GM18519 (cell line): ENCODE data around the gene SIGLEC1.

Source experiments
- ATAC-seq: cut with Tn5 transposase; IDR thresholded peaks from one replicate; pipeline ENCODE4 v1.9.1; 2021; ENCODE audit warnings: mild to moderate bottlenecking, moderate library complexity; ENCODE audit not compliant: unreplicated experiment, low FRiP score

Gene SIGLEC1

GRCh38 chr20:3712279-3712873, at the start of gene SIGLEC1:
Gene SIGLEC1 (minus strand): TSS chr20:3712600. CDS start chr20:3707128, 5,472 bp downstream.
- no peak for ATAC-seq

DNA sequence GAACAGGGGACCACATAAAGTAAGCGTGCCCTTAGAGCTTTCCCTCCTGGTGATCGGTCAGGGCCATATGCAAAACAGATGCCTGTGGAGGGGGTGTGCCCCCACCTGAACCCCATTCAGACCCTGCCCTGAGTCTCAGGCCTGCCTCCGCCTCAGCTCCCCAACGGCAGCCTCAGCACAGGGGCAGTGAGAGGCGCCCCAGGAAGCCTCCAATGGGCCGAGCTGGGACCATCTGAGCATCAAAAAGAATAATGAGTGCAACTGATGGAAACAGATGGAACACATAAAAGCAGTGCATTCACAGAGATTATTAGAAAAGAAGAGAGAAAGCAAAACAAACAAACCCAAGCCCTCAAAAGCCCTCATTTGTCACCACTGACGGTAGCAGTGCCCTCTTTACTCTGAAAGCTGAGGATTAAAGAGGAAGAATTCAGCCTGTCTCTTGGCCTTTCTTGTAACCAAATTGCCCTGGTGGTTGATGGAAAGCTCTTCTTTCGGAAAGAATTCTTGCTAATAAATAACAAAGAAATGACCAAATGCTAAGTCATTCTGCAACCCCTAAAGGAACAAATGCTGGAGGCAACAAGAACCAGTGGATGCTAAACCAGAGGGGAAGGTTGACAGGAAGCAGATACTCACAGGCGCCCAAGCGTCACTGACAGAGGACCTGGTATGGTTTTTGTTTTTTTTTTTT, 48.4 kb upstream of the SIGLEC1 start:
- no peak for ATAC-seq

GRCh38 chr20:3759884-3760283, 47.5 kb upstream of the SIGLEC1 start:
- ATAC-seq = no peak

- no peak for ATAC-seq
Observed at GRCh38 chr20:3759316-3759823, 47.0 kb upstream of the SIGLEC1 start.

GRCh38 chr20:3758566-3758965, 46.2 kb upstream of the SIGLEC1 start:
- no peak for ATAC-seq

- no peak for ATAC-seq
Observed at GRCh38 chr20:3757268-3757667, 44.9 kb upstream of the SIGLEC1 start.

DNA sequence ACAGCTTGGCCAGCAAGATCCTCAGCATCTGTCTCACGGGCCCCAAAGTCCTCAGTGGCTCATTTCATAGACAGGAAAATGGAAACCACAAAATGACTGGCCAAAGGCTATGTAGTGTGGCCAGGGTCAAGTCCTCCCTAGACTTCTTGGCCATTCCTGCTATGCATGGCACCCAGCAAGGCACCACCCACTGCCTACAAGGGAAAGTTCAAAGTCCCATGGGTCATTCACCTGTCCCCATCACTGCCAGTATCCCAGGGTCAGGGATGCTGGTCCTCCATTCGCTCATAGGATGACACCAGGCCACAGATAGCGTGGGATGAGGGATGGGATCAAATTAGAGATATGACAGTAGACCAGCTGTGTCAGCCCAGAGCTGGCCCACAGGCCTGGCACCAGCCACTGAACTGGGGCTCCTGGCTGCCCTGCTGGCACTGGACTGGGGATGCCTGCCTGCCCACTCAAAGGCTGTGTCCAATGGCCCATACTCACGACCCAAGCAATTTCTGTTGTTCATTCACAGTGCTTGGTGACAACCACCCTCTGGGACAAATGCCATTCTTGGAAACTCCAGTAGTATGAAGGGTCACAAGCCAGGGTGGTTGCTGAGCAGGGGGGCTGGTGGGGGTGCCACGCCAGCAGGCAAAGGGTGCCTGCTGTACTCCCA, 43.5 kb upstream of the SIGLEC1 start:
- no peak for ATAC-seq

- no peak for ATAC-seq
Observed at GRCh38 chr20:3755269-3755668, 42.9 kb upstream of the SIGLEC1 start.

DNA sequence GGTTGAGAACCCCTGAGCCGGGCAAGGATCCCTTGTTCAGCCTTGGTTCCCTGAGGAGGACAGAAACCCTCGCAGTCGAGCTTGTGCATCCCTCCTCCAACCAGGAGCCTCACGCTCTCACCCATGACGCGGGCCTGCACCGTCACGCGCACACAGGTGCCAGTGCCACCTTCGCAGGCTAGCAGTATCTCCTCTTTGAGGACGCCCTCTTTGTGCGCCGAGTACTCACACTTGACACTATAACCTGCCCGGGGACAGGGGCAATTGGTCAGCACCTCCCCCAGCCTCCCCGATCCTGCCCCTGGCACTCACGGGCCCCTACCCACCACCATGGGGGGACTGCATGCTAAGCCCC, 41.9 kb upstream of the SIGLEC1 start:
- no peak for ATAC-seq

GRCh38 chr20:3753501-3754275, 41.3 kb upstream of the SIGLEC1 start:
- ATAC-seq = no peak

- no peak for ATAC-seq
Observed at GRCh38 chr20:3753098-3753497, 40.7 kb upstream of the SIGLEC1 start.

GRCh38 chr20:3752386-3752759, 40.0 kb upstream of the SIGLEC1 start:
- no peak for ATAC-seq

DNA sequence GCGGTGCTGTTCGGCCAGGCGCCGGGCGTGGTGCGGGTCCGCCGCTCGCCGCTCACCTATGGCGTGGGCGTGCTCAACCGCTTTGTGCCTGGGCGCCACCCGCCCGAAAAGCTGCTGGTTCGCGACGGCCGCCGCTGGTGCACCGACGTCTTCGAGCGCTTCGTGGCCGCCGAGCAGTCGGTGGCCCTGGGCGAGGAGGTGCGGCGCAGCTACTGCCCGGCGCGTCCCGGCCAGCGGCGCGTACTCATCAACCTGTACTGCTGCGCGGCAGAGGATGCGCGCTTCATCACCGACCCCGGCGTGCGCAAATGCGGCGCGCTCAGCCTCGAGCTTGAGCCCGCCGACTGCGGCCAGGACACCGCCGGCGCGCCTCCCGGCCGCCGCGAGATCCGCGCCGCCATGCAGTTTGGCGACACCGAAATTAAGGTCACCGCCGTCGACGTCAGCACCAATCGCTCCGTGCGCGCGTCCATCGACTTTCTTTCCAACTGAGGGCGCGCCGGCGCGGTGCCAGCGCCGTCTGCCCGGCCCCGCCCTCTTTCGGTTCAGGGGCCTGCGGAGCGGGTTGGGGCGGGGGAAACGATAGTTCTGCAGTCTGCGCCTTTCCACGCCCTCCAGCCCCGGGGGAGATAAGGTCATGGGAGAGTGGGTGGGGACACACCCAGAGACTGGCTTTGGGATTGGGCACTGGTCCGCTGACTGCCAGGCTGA, 39.4 kb upstream of the SIGLEC1 start:
- ATAC-seq = no peak

GRCh38 chr20:3751305-3751674, 38.9 kb upstream of the SIGLEC1 start:
- no peak for ATAC-seq

- no peak for ATAC-seq
Observed at GRCh38 chr20:3749689-3750531, 37.5 kb upstream of the SIGLEC1 start.

DNA sequence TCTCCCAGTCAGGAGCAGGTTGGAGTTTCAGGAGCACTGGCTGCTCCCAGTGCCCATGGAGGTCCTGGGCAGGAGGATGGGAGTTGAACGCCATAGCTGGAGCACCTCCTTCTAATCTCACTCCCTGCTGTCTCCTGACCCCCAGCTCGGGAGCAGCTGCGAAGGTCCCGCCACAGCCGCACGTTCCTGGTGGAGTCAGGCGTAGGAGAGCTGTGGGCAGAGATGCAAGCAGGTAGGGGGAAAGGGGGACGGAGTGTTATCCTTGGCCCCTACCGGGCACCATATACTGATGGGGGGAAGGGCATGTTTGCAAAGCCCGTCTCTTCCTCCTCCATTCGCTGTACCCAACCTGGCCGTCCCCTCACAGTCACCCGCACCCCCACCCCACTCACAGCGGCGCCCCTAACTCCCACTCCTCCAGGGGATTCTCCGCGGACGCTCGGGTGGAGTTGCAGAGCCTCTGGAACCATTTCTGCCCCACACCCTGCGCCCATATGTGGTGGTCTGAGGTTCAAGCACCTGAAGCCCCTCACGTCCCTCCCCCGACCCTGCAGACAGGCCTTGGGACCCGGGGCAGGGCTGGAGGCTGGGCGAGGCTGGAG, 36.8 kb upstream of the SIGLEC1 start:
- no peak for ATAC-seq

DNA sequence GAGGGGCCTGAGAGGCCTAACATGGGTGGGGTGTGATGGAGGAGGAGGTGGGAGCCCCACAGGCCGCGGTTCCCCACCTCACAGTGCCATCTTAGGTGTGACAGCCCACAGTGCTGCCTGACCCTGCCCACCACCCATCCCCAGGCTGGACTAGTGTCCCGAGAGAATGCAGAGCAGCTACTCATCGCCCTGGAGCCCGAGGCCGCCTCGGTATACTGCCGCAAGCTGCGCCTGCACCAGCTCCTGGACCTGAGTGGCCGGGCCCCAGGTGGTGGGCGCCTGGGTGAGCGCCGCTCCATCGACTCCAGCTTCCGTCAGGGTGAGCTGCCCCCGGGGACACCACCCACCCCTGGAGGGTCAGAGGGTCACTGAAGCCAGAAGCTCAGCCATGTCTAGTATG, 35.7 kb upstream of the SIGLEC1 start:
- ATAC-seq = no peak

- ATAC-seq = no peak
Observed at GRCh38 chr20:3747471-3747870, 35.1 kb upstream of the SIGLEC1 start.

- no peak for ATAC-seq
Observed at GRCh38 chr20:3745686-3746173, 33.3 kb upstream of the SIGLEC1 start.
